GM21390 (cell line): ENCODE data around the gene CDON.
"Not testable (repeated sequence)": the region's sequence is repeated elsewhere in the genome, so short reads cannot be mapped to it uniquely, and the experiment has no call there.

ENCODE experiments used
- ATAC-seq: cut with Tn5 transposase; IDR thresholded peaks from one replicate; pipeline ENCODE4 v1.9.1; 2021; ENCODE audit not compliant: unreplicated experiment

Gene CDON

GRCh38 chr11:125995313-125995712 lies 67.4 kb downstream of the CDON start:
- ATAC-seq, result peak; percentile 90

GRCh38 chr11:125994509-125994908 lies 68.2 kb downstream of the CDON start:
- no peak for ATAC-seq

GRCh38 chr11:125992893-125993292 lies 69.8 kb downstream of the CDON start:
- ATAC-seq, result no peak

GRCh38 chr11:125990244-125990643 lies 72.4 kb downstream of the CDON start:
- no peak for ATAC-seq

GRCh38 chr11:125987066-125987641 lies 75.5 kb downstream of the CDON start:
- no peak for ATAC-seq

- ATAC-seq, result not testable (repeated sequence)
Measured at GRCh38 chr11:125985956-125986355, 76.7 kb downstream of the CDON start.

- ATAC-seq, result no peak
Measured at GRCh38 chr11:125982348-125982730, 80.3 kb downstream of the CDON start.

GRCh38 chr11:125980436-125980835 lies 82.2 kb downstream of the CDON start:
- ATAC-seq, result no peak

- ATAC-seq, result no peak
Measured at GRCh38 chr11:125979511-125979910, 83.2 kb downstream of the CDON start.

- no peak for ATAC-seq
Measured at GRCh38 chr11:125978778-125979407, 83.8 kb downstream of the CDON start.

GRCh38 chr11:125978181-125978716 lies 84.4 kb downstream of the CDON start:
- ATAC-seq, result no peak

GRCh38 chr11:125977333-125977732 lies 85.3 kb downstream of the CDON start:
- no peak for ATAC-seq

- no peak for ATAC-seq
Measured at GRCh38 chr11:125976156-125976555, 86.5 kb downstream of the CDON start.

GRCh38 chr11:125975634-125976033 lies 87.0 kb downstream of the CDON start:
- ATAC-seq, result no peak

- ATAC-seq, result no peak
Measured at GRCh38 chr11:125974284-125974683, 88.4 kb downstream of the CDON start.

- no peak for ATAC-seq
Measured at GRCh38 chr11:125971618-125972017, 91.0 kb downstream of the CDON start.

GRCh38 chr11:125968354-125968753 lies 94.3 kb downstream of the CDON start:
- no peak for ATAC-seq

GRCh38 chr11:125967515-125967914 lies 95.2 kb downstream of the CDON start:
- ATAC-seq, result no peak

- ATAC-seq, result no peak
Measured at GRCh38 chr11:125960771-125961170, 101.9 kb downstream of the CDON start.

- no peak for ATAC-seq
Measured at GRCh38 chr11:125959931-125960330, 102.7 kb downstream of the CDON start.

- ATAC-seq, result no peak
Measured at GRCh38 chr11:125959511-125959910, 103.2 kb downstream of the CDON start.

- no peak for ATAC-seq
Measured at GRCh38 chr11:125958872-125959400, 103.7 kb downstream of the CDON start.
